GM13977 (cell line): ENCODE data around the gene UPK3A.

Source experiments
- DNase-seq: peaks from one replicate; pipeline ENCODE4 v3.0.0; 2012; ENCODE audit warnings: low spot score
- in situ Hi-C: fragments of 300-500 bp; cut with MboI; formaldehyde crosslinking; loops from one replicate; pipeline ENCODE4 v1.12.0; 2022; ENCODE audit warnings: low sequenced_read_pairs, low pct_unique_long_range_greater_than_20kb, mixed read lengths, inconsistent platforms; ENCODE audit not compliant: unreplicated experiment
- TF ChIP-seq, protein P1 (sequence below): IDR thresholded peaks from 2 replicates; pipeline ENCODE4 v1.5.1; 2012; ENCODE audit warnings: mild to moderate bottlenecking, control low read depth; ENCODE audit not compliant: insufficient read depth; ENCODE audit errors: extremely low read depth, missing control alignments

UPK3A gene

DNA sequence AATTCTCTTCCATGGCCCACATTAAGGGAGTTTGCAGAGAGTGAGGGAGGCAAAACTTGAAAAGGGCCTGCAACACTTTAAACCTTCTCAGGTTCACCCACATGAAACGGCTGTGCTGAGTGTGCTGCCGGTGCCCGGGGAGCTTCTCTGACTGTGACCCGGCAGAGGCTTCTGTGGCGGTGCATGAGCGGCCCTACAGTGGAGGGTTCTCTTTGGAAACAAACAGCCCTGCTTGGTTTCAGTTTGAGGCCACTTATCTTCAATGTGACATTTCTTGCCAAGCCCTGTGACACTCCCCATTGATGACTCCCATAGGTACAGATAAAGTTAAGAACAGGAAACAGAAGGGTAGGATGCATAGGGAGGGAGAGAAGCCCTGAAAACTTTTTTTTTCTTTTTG is 56.7 kb downstream of the UPK3A start:
- DNase-seq: no peak
- TF ChIP-seq, protein P1, sequence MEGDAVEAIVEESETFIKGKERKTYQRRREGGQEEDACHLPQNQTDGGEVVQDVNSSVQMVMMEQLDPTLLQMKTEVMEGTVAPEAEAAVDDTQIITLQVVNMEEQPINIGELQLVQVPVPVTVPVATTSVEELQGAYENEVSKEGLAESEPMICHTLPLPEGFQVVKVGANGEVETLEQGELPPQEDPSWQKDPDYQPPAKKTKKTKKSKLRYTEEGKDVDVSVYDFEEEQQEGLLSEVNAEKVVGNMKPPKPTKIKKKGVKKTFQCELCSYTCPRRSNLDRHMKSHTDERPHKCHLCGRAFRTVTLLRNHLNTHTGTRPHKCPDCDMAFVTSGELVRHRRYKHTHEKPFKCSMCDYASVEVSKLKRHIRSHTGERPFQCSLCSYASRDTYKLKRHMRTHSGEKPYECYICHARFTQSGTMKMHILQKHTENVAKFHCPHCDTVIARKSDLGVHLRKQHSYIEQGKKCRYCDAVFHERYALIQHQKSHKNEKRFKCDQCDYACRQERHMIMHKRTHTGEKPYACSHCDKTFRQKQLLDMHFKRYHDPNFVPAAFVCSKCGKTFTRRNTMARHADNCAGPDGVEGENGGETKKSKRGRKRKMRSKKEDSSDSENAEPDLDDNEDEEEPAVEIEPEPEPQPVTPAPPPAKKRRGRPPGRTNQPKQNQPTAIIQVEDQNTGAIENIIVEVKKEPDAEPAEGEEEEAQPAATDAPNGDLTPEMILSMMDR: no peak
- in situ Hi-C loops: no loop called here

DNA sequence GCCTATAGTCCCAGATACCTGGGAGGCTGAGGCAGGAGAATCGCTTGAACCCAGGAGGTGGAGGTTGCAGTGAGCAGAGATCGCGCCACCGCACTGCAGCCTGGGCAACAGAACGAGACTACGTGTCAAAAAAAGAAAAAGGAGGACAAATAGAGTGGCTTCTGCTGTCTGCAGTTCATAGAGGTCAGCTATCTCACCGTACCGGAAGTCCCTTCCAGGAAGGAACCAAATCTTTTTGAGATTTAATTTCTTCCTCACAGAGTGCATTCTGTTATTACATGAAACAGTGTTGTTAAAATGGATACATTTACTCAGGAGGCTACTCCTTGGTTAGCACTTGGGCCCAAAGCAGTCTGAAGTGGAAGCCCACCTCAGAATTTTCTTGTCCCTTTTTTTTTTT is 58.4 kb downstream of the UPK3A start:
- DNase-seq: no peak
- in situ Hi-C loops: no loop called here
- TF ChIP-seq, protein P1: no peak

DNA sequence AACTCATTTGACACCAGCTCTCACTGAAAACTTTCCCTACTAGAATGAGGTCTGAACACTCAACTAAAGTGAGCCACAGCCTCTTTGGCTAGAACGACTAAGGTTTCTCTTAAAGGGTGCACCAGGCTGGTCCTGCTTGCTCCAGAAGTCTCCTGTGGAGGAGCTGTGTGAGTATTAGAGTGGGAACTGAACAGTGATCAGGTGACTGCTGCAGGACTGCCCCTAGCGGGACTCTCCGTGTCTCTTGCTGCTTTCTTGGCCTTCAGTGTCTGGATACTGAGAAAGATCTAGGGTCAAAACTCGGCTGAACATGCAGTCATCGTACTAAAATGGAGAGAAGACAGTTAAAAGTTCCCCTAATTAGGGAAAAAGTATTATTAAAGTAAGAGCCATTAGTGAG is 59.6 kb downstream of the UPK3A start:
- DNase-seq: peak; percentile 13

More for the DNA sequence above, 59.6 kb downstream of the UPK3A start:
- TF ChIP-seq, protein P1: no peak
- in situ Hi-C loops: no loop called here
